ENCODE data around the gene EBF3. TPM values are rescaled to one million over a fixed set of nuclear protein-coding genes. Genes with fewer than 3 reads are reported as not detected.
A peak's percentile ranks its signal among the peaks of the same experiment; 100 is the strongest.

Gene EBF3
- total RNA-seq, 3 donors from 2014 or later, result not detected

DNA sequence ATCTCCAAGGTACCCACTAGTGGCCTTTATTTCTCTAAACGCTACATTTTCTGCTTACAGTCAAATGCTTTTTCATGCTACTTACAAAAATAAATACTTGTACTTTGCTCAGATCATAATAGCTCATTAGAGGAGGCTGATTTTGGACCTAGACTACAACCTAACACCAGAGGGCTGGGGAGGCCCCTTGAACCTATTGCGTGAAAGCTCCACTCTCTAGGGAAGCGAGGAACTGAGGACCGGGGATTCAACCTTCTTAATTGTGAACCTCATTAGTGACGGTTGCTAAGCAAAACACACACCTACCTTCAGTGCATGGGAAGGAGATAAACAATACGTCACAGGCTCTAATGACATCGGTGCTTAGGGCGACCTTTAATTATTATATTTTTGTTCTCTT, 92.1 kb downstream of the EBF3 start:
- ATAC-seq, result no peak
- Mint-ChIP-seq H3K4me3 (no peak overlapping the region), H3K27me3 (ENCODE audit: low read depth) (peaks cover 4% of the 10 kb centered on the region), H3K36me3 (ENCODE audit: insufficient read depth) (no peaks in the 10 kb centered on the region), H3K9me3 (no peaks in the 10 kb centered on the region), H3K4me1 (ENCODE audit: low read depth) (no peaks in the 10 kb centered on the region)
- no peak for DNase-seq

DNA sequence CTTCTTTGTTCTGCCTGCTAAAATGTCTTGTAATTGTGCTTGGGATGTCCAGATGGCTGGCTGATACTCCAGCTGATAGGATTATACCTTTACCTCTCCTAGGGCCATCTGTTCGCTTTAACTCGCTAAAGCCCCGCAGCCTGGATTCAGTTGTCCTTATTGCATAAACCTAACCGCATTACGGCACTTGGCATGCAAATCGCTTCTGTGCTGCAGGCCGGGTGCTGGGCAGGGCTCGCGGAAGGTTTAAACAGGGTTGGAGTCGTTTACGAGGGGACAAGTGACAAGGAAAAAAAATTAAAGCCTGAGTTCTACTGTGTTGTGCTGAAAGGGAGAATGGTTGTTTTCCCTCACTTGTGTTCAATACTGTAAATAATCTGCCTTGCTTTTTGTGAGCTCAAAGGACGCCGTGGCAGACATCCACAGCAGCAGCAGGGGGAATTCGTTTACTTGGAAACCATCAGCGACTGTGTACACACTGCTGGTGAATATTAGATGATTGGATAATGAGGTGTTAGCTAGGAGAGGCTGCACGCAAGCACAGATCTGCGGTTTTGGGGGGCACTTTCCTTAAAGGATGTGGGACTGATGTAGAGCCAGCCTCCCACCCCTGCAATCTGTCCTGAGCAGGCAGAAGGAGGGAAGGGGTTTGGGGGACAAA, 93.0 kb downstream of the EBF3 start:
- Mint-ChIP-seq H3K4me1 (ENCODE audit: low read depth) (no peaks in the 10 kb centered on the region), H3K36me3 (ENCODE audit: insufficient read depth) (no peaks in the 10 kb centered on the region), H3K27me3 (ENCODE audit: low read depth) (peaks cover 4% of the 10 kb centered on the region), H3K9me3 (no peaks in the 10 kb centered on the region), H3K4me3 (no peak overlapping the region)
- ATAC-seq, result no peak
- DNase-seq, result no peak

DNA sequence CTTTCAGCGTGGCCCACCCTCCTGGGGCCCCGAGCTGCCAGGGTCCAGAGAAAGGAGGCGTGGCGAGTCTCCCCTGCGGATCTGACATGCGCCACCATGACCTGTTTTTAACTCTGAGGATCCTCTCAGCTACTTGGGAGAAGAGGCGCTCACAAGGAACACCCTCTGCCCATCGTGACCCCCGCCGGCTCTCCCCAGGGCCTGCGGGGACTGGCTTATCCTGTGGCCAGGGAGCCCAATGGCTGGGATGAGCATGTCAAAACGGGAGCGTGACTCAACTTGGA, 93.7 kb downstream of the EBF3 start:
- no peaks in the 10 kb centered on the region for H3K4me1 Mint-ChIP-seq (ENCODE audit: low read depth)
- peaks cover 4% of the 10 kb centered on the region for H3K27me3 Mint-ChIP-seq (ENCODE audit: low read depth)
- H3K36me3 Mint-ChIP-seq (ENCODE audit: insufficient read depth), result no peaks in the 10 kb centered on the region

DNA sequence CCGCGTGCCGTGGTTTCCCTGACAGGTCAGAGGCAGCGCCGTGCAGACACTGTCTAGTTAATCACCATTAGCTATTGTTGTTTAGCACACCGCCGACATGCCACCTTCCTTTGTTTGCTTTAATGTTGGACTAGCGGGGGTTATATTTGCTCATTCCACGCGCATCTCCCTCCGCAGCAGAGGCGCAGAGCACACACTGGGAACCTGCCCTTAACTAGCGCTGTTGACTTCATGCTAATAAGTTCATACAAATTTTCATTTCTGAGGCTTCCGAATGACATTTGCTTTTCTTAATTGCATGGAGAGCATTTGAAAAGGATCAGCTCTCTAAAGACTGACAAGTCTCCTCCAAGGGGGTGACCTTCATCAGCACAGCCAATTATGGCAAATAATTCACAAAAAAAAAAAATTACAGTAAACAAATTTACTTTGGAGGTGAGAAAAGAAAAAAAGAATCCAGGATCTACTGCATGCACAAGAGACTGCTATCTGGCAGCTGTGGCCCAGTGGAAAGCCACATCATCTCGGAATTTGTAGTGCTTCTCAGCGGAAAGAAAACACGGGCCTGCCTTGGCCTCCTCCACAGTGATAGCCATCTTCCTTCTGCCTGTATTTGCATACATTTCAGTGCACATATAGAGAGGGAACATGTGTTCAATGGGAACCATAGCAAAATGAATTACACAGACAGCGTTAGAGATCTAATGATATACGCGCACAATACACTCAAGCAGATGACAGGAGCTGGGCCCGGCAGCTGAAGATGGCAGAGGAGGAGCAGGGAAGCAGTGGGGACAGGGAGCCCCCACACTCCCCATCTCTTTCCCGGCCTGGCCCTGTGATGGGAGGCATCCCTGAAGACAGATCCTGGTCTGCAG, 94.2 kb downstream of the EBF3 start:
- no peaks in the 10 kb centered on the region for H3K4me1 Mint-ChIP-seq (ENCODE audit: low read depth)
- H3K27me3 Mint-ChIP-seq (ENCODE audit: low read depth), result peaks cover 4% of the 10 kb centered on the region
- DNase-seq (no peak), ATAC-seq (no peak)
- no peaks in the 10 kb centered on the region for H3K36me3 Mint-ChIP-seq (ENCODE audit: insufficient read depth)
- no peaks in the 10 kb centered on the region for H3K9me3 Mint-ChIP-seq
- H3K4me3 Mint-ChIP-seq, result no peak overlapping the region

More for the DNA sequence above, 93.7 kb downstream of the EBF3 start:
- Mint-ChIP-seq H3K9me3 (no peaks in the 10 kb centered on the region), H3K4me3 (no peak overlapping the region)
- DNase-seq, result no peak
- no peak for ATAC-seq

DNA sequence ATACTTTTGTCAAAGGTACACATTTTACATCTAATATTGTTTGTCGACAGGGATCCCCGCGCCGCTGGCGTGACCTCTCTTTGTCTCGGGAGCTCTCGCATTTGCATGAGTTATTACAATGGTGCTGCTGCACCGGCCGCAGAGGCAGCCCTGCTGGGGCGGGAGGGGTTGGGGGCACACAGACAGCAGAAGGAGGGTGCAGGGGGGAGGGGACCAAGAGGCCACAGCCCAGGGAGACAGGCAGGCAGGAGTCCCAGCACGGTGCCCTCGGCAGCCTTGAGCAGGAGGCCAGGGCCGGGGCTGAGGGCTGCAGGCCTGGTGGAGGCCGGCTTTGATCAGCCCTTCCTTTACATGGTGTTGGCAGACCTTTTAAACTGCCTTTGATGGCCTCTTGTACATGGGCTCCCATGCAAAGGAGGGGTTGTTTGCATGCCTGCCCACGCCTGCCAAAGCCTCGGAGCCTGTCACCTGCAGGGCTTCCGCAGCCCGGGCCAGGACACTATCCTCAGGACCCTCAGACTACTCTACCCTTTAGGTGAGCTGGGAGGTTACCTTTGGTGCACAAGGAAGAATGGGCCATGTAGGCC, 95.5 kb downstream of the EBF3 start:
- ATAC-seq, result no peak
- DNase-seq, result no peak
- Mint-ChIP-seq H3K4me3 (no peak overlapping the region), H3K36me3 (ENCODE audit: insufficient read depth) (no peaks in the 10 kb centered on the region), H3K4me1 (ENCODE audit: low read depth) (no peaks in the 10 kb centered on the region), H3K27me3 (ENCODE audit: low read depth) (peaks cover 4% of the 10 kb centered on the region), H3K9me3 (no peaks in the 10 kb centered on the region)

DNA sequence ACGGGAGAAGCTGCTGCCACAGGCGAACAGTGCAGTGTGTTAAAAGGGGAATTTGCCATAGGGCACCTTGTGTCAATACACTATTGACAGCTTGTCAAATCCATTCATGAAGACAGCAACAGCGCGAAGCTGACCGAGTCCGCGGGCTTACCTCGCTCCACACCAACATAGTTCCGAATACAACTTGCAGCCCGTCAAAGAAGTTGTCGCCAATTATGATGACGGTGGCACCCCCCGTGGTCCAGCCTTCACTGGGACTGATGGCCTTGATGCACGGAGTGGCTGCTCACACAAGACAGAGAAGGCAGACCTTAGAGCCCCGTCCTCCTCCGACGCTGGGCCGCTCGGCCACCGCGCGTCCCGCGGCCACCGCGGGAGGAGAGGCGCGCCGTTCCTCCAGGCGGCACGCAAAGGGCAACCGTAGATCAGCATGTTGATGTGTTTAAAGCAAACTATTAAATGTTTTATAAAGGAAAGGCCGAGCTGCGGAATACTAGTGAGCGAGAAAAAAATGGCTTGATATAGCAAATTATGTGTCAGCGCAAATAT, 96.4 kb downstream of the EBF3 start:
- H3K9me3 Mint-ChIP-seq, result no peaks in the 10 kb centered on the region
- peaks cover 4% of the 10 kb centered on the region for H3K27me3 Mint-ChIP-seq (ENCODE audit: low read depth)
- H3K4me3 Mint-ChIP-seq, result no peak overlapping the region
- no peak for DNase-seq
- no peak for ATAC-seq
- H3K4me1 Mint-ChIP-seq (ENCODE audit: low read depth), result no peaks in the 10 kb centered on the region
- H3K36me3 Mint-ChIP-seq (ENCODE audit: insufficient read depth), result no peaks in the 10 kb centered on the region

DNA sequence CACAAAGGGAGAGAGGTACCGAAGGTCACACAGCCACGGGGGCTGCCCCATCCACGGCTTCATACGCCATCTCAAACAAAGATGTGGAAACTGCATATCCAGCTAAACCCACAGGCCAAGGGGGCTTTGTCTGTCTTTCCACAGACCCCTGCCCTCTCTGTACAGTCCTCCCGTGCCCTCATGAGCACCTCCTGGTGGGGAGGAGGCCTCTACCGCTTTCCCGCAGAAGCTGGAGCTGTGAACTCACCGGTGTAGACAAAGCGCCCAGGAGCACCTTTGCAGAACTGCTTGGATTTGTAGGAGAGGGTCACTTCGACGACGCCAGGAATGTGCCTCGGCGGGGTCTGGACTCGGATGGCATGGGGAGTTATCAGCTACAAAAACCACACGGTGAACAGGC, 97.2 kb downstream of the EBF3 start:
- Mint-ChIP-seq H3K4me3 (no peak overlapping the region), H3K36me3 (ENCODE audit: insufficient read depth) (no peaks in the 10 kb centered on the region), H3K9me3 (no peaks in the 10 kb centered on the region), H3K4me1 (ENCODE audit: low read depth) (no peaks in the 10 kb centered on the region), H3K27me3 (ENCODE audit: low read depth) (peaks cover 4% of the 10 kb centered on the region)
- ATAC-seq, result no peak
- no peak for DNase-seq

DNA sequence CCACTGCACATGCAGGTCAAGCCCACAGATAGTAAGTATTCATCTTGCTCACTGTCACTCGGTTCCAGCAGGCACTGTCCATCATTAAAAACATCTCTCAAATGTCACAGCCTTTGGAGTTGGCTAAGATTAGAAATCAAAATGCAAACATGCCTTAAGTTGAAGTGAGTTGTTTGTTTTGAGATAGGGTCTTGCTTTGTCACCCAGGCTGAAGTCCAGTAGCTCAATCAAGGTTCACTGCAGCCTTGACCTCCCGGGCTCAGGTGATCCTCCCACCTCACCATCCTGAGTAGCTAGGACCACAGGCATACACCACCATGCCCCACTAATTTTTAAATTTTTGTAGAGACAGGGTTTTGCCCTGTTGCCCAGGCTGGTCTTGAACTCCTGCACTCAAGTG, 98.1 kb downstream of the EBF3 start:
- Mint-ChIP-seq H3K36me3 (ENCODE audit: insufficient read depth) (no peaks in the 10 kb centered on the region), H3K9me3 (no peaks in the 10 kb centered on the region), H3K4me3 (no peak overlapping the region), H3K27me3 (ENCODE audit: low read depth) (peaks cover 4% of the 10 kb centered on the region), H3K4me1 (ENCODE audit: low read depth) (no peaks in the 10 kb centered on the region)
- DNase-seq (no peak), ATAC-seq (no peak)

DNA sequence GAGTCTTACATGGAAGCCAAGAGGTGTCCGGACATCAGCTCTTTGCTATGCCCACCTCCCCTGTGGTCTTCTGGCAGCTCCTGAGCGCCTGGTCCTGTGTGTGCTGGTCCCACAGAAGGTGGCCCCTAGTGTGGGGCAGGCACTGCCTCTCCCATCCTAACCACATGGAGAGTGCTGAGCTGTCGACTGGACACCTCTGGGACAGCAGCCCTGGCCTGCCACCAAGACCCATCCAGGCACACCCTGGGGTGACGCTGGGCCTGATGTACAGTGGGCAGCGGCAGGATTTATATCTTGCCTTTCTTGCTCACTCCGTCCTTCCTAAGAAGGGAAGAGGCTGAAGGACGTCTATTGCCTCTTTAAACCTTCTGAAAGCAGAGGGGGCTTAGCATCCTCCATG, 98.7 kb downstream of the EBF3 start:
- H3K4me3 Mint-ChIP-seq, result no peak overlapping the region
- H3K36me3 Mint-ChIP-seq (ENCODE audit: insufficient read depth), result no peaks in the 10 kb centered on the region
- H3K27me3 Mint-ChIP-seq (ENCODE audit: low read depth), result peaks cover 4% of the 10 kb centered on the region
- DNase-seq (no peak), ATAC-seq (no peak)
- no peaks in the 10 kb centered on the region for H3K9me3 Mint-ChIP-seq
- no peaks in the 10 kb centered on the region for H3K4me1 Mint-ChIP-seq (ENCODE audit: low read depth)

DNA sequence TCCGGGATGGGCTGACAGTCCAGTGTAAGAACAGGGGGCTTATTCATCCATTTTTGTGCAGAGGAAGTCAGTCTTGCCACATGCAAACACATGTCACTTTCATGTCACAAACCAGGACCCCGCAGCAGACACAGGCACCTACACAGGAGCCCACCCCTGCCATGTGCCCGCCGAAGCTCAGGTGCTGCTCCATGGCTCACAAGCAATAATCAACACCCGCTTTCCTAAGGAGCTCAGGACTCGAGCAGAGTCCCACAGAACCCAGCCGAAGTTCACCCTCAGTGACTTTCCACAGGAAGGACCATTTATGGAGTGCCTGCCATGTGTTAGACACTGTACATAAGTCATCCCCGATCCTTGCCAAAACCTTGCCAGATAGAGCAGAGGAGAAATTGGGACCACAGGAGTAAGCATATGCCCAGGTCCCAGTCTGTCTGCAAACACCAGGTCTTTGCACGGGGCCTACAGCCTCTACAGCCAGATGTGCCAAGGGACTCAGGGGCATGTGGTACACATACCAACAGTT, 99.4 kb downstream of the EBF3 start:
- Mint-ChIP-seq H3K4me1 (ENCODE audit: low read depth) (no peaks in the 10 kb centered on the region), H3K27me3 (ENCODE audit: low read depth) (no peaks in the 10 kb centered on the region), H3K4me3 (no peak overlapping the region), H3K9me3 (no peaks in the 10 kb centered on the region), H3K36me3 (ENCODE audit: insufficient read depth) (no peaks in the 10 kb centered on the region)
- DNase-seq (no peak), ATAC-seq (peak in 1 of 2 donors; percentile 37)

DNA sequence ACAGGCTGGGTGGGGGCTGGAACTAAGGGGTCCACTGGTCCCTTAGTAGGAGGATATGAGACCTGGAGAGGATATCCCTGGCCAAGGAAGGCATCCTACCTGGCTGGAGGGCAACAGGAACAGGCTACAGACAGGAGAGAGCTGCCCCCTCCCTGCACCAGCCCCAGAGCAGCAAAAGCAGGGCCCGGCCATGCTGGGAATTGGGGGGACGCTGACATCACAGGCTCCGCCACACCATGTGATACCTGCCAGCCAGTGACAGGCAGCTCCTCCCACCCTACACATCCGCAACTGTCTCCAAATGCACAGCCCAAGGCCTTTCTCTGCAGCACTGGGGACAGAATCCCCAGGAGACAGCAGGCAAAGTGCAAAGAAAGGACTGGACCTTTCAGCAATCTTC, 100.0 kb downstream of the EBF3 start:
- Mint-ChIP-seq H3K4me3 (no peak overlapping the region), H3K9me3 (no peaks in the 10 kb centered on the region), H3K4me1 (ENCODE audit: low read depth) (no peaks in the 10 kb centered on the region), H3K36me3 (ENCODE audit: insufficient read depth) (no peaks in the 10 kb centered on the region), H3K27me3 (ENCODE audit: low read depth) (no peaks in the 10 kb centered on the region)
- DNase-seq (no peak), ATAC-seq (no peak)

DNA sequence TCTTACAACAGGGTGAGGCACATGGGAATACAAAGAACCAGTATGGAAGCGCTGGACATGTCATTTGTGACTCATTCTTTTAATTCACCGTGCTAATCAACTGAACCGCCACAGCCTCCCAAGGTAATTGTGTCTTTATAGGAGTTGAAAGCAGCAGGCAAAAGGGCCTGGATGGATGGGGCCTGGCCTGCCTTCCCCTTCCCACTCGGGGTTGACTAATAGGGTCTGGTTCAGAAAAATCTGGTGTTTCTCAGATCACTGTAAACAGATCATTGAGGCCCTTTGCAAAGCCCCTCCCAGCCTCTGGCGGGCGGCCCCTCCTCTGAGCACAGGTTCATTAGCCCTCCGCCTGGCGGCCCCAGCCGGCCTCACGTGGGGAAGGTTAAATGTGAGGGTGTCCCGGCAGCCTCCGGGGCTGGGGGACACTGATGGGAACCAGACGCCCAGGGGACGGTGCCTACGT, 100.8 kb downstream of the EBF3 start:
- ATAC-seq, result no peak
- Mint-ChIP-seq H3K4me1 (ENCODE audit: low read depth) (no peaks in the 10 kb centered on the region), H3K9me3 (no peaks in the 10 kb centered on the region), H3K36me3 (ENCODE audit: insufficient read depth) (no peaks in the 10 kb centered on the region), H3K27me3 (ENCODE audit: low read depth) (no peaks in the 10 kb centered on the region), H3K4me3 (no peak overlapping the region)
- DNase-seq, result no peak

DNA sequence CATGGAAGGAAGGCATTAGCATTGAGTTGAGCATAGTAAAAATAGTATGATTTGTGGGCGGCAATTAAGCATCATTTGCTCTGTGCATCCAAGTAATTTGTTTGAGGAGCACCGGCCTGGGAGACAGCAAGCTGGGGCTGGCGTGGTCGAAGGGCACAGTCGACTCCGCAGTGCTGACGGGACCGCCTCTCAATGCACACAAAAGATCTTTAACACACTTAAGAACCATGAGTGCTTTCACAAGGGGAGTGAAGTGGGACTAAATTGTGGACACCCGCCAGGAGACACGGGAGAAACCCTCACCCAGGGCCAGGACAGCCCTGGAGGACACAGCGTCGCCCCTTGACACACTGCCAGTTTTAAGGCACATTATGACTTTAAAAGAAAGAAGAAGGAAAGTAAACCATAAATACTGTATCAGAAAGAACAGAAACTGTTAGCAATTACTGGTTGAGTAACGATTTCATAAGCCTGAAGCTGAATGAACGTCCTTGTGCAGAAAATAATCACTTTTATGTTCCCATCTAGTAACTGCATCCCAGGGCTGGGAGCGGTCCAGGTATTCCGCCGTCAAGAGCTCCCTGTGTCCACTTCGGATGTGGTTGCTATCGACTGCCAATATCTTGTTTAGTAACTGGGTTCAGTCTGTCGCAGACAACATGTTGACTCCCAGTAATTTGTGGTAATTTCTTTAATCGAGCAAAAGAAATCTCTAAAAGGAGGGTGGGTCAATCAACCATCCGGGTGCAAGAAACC, 102.1 kb downstream of the EBF3 start:
- H3K4me1 Mint-ChIP-seq (ENCODE audit: low read depth), result no peaks in the 10 kb centered on the region
- no peaks in the 10 kb centered on the region for H3K27me3 Mint-ChIP-seq (ENCODE audit: low read depth)
- DNase-seq (no peak), ATAC-seq (no peak)
- no peaks in the 10 kb centered on the region for H3K36me3 Mint-ChIP-seq (ENCODE audit: insufficient read depth)
- H3K9me3 Mint-ChIP-seq, result no peaks in the 10 kb centered on the region
- H3K4me3 Mint-ChIP-seq, result no peak overlapping the region

DNA sequence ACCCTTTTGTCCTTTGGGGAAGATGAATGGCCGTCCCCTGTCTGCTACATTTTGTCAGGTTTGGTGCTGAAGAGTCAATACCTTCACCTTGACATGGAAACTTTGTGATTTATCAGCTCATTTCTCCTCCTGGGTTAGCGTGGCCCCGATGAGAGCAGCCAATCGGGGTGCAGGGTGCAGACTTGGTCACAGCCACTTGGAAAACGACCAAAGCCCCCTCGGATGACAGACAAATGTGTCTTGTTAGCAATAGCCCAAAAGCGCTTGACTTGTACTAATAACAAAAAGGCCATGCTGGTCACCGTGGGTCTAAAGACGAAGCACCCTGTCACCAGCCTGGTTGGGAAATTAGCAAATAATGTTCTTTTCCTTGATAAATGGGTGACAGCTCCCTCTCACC, 103.7 kb downstream of the EBF3 start:
- ATAC-seq (no peak), DNase-seq (no peak)
- Mint-ChIP-seq H3K27me3 (ENCODE audit: low read depth) (no peaks in the 10 kb centered on the region), H3K9me3 (peaks cover 4% of the 10 kb centered on the region), H3K4me1 (ENCODE audit: low read depth) (no peaks in the 10 kb centered on the region), H3K4me3 (no peak overlapping the region), H3K36me3 (ENCODE audit: insufficient read depth) (no peaks in the 10 kb centered on the region)
